ENCODE data around the gene TTLL10. TPM values are rescaled to one million over a fixed set of nuclear protein-coding genes. Genes with fewer than 3 reads are reported as not detected.
A peak's percentile ranks its signal among the peaks of the same experiment; 100 is the strongest.

The TTLL10 gene
- total and polyA plus RNA-seq, 8 donors: 0.13 to 6.4 (median 0.46) TPM; not detected in 5

DNA sequence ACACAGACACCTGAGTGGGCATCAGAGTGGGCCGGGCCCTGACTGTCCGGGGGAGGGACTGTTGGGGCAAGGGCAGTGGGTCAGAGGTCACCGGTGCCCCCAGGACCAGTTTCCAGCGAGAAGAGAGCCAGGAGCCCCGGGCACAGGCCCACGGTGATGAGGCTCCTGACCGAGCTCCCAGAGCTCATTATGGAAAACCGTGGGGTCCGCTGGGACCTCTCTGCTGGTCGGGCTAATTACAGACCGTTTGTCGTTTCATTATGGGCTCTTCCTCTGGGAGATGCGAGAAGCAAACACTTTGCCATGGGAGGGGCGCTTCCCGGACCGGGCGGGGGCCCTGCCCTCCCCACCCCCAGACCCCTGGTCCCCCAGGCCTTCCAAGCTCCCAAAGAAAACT is 12.0 kb upstream of the TTLL10 start:
- no peak for DNase-seq
- H3K36me3 ChIP-seq: no peaks in the 10 kb centered on the region
- no peak for TF ChIP-seq POLR2A (IDR thresholded peaks at IDR 0.05)
- TF ChIP-seq POLR2AphosphoS5 (IDR thresholded peaks at IDR 0.05): no peak
- TF ChIP-seq, protein P1, sequence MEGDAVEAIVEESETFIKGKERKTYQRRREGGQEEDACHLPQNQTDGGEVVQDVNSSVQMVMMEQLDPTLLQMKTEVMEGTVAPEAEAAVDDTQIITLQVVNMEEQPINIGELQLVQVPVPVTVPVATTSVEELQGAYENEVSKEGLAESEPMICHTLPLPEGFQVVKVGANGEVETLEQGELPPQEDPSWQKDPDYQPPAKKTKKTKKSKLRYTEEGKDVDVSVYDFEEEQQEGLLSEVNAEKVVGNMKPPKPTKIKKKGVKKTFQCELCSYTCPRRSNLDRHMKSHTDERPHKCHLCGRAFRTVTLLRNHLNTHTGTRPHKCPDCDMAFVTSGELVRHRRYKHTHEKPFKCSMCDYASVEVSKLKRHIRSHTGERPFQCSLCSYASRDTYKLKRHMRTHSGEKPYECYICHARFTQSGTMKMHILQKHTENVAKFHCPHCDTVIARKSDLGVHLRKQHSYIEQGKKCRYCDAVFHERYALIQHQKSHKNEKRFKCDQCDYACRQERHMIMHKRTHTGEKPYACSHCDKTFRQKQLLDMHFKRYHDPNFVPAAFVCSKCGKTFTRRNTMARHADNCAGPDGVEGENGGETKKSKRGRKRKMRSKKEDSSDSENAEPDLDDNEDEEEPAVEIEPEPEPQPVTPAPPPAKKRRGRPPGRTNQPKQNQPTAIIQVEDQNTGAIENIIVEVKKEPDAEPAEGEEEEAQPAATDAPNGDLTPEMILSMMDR (IDR thresholded peaks at IDR 0.05): no peak
- no peak for TF ChIP-seq EP300 (IDR thresholded peaks at IDR 0.05)
- no peaks in the 10 kb centered on the region for H3K9me3 ChIP-seq
- H3K4me3 ChIP-seq: peak overlapping the region in 1 of 4 donors; percentile 63
- WGBS, 5 donors: 53 to 68% (median 59%) methylated on average over 6 to 17 of the region's 17 CpGs
- H3K4me1 ChIP-seq: peaks cover 27 to 64% (median 53%) of the 10 kb centered on the region in 4 donors
- intact Hi-C loops (cut with DNase I; ENCODE audit: low total_unique reads): no loop called here
- H3K27me3 ChIP-seq: peaks cover 0 to 40% (median 12%) of the 10 kb centered on the region in 3 donors
- H3K27ac ChIP-seq: peak overlapping the region; percentile 93 to 97 (median 95)

DNA sequence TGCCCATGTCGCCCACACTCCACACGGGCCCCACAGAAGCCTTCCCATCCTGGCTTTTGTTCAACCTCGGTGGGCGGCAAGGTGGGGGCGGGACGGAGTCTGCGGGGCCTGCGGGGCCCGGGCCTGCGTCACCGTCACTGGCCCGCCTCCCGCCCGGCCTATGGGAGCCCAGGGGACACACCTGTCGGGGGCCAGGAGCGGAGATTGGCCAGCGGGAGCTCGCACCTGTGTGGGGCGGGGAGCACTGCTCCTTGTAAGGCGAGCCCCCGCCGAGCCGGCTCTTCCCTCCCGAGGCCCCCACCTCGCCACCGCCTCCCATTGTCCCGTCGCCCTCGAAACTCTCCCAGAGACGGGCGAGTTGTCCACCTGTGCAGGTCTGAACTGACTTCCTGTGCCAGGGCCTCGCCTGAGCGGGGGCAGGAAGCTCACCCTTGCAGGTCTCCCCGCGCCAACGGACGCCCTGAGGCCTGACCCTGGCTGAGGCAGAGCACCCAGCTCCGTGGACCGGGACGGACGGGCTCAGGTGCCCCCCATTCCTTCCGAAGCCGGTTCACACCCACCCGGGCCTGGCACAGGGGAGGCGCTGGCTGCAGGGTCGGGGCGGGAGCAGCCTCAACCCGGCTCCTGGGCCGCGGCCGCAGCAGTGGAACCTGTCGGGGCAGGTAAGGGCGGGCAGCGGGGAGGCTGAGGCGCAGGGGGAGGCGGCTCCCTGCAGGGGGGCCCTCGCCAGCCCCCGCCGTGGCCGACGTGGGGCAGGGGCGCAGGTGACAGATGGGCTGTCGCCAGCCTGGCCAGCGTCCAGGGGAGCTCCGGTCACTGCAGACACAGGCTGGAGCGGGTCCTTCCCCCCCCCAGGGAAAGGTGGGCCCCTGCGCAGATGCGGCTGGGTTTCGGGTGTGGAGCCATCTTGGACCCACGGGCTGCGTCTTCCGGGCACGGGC is 10.8 kb upstream of the TTLL10 start:
- intact Hi-C loops (cut with DNase I; ENCODE audit: low total_unique reads): no loop called here
- no peaks in the 10 kb centered on the region for H3K9me3 ChIP-seq

DNA sequence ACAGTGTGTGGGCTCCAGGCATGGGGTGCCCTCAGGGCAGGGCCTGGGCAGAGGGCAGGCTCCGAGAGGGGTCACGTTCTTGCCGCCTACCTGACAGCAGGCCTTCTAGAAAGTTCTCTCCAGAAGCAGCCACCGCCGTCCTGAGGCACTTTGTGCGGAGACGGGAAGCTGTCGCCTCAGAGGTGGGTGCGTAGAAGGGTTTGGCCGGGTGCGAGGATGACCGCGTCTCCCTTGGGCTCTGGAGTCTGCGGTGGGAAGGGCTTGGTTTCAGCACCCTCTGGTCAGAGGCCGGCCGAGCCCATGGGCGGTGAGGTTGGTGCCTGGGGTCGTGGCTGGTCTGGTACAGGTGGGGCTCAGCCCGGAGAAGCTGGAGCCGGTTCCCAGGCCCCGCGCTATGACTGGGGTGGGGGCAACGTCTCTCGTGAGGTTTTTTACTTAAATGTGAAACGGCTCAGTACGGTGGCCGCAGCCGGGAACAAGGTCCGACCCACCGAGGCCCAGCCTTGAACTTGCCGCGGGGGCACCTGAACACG is 10.1 kb upstream of the TTLL10 start:
- no peak for TF ChIP-seq POLR2A (IDR thresholded peaks at IDR 0.05)
- no peak for TF ChIP-seq EP300 (IDR thresholded peaks at IDR 0.05)
- TF ChIP-seq POLR2AphosphoS5 (IDR thresholded peaks at IDR 0.05): no peak
- TF ChIP-seq, protein P1 (IDR thresholded peaks at IDR 0.05): no peak
- H3K4me1 ChIP-seq: peaks cover 18 to 69% (median 57%) of the 10 kb centered on the region in 4 donors
- no peak for DNase-seq
- 33 to 61% (median 36%) methylated on average over 12 to 33 of the region's 33 CpGs for WGBS, 5 donors
- peaks cover 3 to 59% (median 20%) of the 10 kb centered on the region in 3 donors for H3K27me3 ChIP-seq
- intact Hi-C loops (cut with DNase I; ENCODE audit: low total_unique reads): no loop called here
- peak overlapping the region; percentile 93 to 97 (median 95) for H3K27ac ChIP-seq
- peaks cover 0 to 2% (median under 1%) of the 10 kb centered on the region in 4 donors for H3K36me3 ChIP-seq
- peak overlapping the region; percentile 41 to 63 (median 54) for H3K4me3 ChIP-seq
- no peaks in the 10 kb centered on the region for H3K9me3 ChIP-seq

More for the DNA sequence above, 10.8 kb upstream of the TTLL10 start:
- H3K27me3 ChIP-seq: peaks cover 3 to 52% (median 20%) of the 10 kb centered on the region in 3 donors
- peak overlapping the region; percentile 93 to 97 (median 95) for H3K27ac ChIP-seq
- TF ChIP-seq POLR2AphosphoS5 (IDR thresholded peaks at IDR 0.05) (peak in 2 of 3 donors; percentile 94 to 96), EP300 (IDR thresholded peaks at IDR 0.05) (no peak), POLR2A (IDR thresholded peaks at IDR 0.05) (peak in 2 of 4 donors; percentile 33 to 79)
- TF ChIP-seq, protein P1 (IDR thresholded peaks at IDR 0.05): no peak
- 25 to 43% (median 36%) methylated on average over 34 to 73 of the region's 73 CpGs for WGBS, 5 donors
- H3K36me3 ChIP-seq: no peaks in the 10 kb centered on the region
- DNase-seq: peak; percentile 95 to 96
- peak overlapping the region; percentile 41 to 63 (median 54) for H3K4me3 ChIP-seq
- H3K4me1 ChIP-seq: peaks cover 26 to 68% (median 57%) of the 10 kb centered on the region in 4 donors

DNA sequence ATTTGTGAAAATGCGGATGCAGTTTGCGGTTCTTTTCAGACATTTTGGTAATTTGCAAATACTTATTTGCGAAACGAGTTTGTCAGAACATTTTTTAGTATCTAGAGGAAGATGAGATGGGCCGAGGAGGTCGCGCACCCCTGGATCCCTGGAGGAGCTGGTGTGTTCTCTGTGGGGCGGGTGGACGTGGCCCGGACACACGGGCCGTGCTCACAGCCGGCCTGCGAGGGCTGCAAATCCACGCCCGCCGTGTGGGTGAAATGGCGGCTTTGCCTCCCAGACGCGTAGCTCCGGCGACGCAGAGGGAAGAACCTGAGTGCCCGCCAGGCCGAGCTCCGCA is 9.3 kb upstream of the TTLL10 start:
- Histone ChIP-seq H3K4me3 (peak overlapping the region; percentile 41 to 63 (median 54)), H3K4me1 (peaks cover 15 to 65% (median 57%) of the 10 kb centered on the region in 4 donors), H3K9me3 (no peaks in the 10 kb centered on the region), H3K36me3 (peaks cover 0 to 9% (median 3%) of the 10 kb centered on the region in 4 donors), H3K27me3 (peaks cover 3 to 66% (median 20%) of the 10 kb centered on the region in 3 donors), H3K27ac (peak overlapping the region; percentile 79 to 97 (median 95))
- TF ChIP-seq POLR2A (IDR thresholded peaks at IDR 0.05) (no peak), POLR2AphosphoS5 (IDR thresholded peaks at IDR 0.05) (peak in 1 of 3 donors; percentile 20)
- WGBS, 5 donors: 32 to 56% (median 34%) methylated on average over 19 to 26 of the region's 26 CpGs
- DNase-seq: no peak
- intact Hi-C loops (cut with DNase I; ENCODE audit: low total_unique reads): no loop called here

Measured in stomach (tissue), 9 donors.